NCI-H526 (cell line): ENCODE data around the gene IPO13.

ENCODE experiments used
- DNase-seq, 2 experiments: peaks; one replicate each; lab custom pipeline; 2025; lab: John Stamatoyannopoulos, UW

Gene IPO13

DNA sequence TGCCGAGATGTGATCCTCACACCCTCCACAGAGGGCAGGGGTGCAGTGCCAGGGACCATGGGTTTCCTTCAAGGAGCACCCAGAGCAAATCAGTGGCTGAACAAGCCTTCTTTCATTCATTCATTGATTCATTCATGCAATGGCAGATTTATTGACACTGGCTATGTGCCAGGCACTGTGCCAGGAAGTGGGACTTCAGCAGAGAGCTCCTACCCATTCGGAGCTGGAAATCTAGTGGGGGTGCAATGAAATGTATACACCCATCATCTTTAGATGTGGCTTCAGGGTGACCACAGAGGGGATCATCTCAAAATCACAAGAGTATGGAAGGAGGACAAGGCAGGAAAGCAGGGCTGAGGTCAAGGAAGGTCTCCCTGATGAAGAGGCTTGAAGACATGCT lies 65.7 kb downstream of the IPO13 start:
- DNase-seq, result no peak

DNA sequence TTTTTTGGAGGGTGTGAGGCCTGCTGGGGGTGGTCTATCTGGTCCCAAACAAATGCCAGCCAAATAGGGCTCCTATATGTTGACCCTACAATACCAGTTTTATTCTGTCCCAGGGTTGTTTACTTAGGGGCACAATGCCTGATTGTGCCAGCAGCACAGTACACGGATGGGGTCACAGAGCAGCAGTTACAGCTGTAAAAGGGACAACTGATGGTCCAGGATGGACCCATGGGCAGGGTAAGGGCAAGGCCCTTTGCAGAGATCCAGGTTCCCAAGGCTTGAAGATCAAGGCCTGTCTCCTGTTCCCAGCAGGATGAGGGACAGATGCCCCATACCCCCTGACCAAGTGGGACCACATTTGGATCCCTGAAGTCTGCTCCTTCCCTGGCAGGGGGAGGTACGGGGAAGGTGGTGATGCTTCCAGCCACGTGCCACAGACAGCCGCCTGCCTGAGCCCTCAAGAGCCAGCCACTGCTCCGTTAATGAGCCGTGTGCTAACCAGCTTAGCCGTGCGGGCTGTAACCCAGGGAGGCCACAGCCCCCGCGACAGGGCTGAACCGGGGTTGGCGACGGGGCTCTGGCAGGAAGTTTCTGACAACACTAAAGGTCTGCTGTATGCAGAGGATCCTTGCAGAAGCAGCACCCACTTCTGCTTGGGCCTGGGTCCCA lies 66.3 kb downstream of the IPO13 start:
- DNase-seq, result no peak

DNA sequence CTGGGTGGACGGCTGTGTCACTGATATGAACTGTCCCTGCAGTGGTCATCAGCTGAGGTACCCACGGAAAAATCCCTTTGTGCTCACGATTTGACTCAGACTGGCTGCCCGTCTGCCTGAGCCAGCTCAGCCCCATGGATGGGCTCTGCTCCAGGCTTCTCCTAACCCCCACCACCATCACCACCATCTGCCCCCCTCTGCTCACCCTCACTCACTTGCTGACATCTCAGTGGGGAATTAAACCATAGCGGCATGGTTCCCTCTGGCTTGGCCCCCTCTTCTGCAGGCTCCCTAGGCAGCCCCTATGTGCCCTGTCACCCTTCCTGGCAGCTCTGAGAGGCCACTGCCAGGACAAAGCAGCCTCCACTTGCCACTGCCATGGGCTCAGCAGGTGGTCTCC lies 67.2 kb downstream of the IPO13 start:
- DNase-seq, result no peak

DNA sequence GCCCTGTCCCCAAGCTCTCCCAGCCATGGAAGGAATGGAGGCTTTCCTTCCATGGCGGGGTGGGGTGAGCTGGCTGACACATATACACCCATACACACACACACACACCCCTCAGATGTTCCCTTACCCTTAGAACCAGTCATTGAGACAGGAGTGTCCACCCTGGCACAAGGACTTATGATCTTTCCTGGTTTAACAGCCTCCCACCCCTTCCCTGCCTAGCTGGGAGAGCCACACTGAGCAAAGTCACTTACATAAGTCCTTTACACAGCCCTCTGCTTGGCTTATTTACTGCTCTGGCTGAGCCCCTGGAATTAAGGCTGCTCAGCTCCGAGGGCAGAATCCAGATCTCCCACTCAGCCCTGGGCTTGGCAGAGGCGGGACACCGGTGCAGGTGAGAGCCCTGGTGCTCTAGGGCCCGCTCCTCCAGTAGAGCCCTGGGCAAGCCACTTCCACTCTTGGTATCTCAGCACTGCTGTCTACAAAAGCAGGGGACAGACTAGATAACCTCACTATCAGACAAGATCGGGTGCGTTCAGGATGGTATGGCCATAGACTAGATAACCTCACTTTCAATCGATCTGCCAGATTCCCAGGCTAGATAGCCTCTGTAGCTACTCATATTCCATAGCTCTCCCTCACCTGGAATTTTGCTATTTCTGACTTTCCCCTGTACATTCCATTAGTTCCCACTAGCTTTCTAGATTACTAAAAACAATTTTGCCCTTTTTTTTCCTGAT lies 67.8 kb downstream of the IPO13 start:
- no peak for DNase-seq

DNA sequence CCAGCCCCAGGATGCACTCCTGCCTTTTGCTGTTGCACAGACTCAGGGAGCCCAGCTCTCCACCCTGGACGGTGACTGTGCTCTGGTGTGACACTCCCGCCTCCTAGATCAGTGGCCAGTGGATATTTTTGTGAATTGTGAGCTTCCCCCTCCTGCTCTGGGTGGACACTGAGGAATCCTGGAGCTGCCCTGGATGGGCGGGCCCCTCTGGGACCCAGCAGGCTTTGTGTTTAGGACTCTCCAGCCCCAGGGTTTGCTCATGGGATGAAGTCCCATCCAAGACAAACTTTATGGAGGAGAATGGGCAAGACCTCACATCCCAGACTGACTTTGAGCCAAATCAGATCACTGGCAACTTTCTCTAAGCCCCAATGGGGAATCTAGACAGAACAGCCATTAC lies 68.5 kb downstream of the IPO13 start:
- DNase-seq, result no peak

DNA sequence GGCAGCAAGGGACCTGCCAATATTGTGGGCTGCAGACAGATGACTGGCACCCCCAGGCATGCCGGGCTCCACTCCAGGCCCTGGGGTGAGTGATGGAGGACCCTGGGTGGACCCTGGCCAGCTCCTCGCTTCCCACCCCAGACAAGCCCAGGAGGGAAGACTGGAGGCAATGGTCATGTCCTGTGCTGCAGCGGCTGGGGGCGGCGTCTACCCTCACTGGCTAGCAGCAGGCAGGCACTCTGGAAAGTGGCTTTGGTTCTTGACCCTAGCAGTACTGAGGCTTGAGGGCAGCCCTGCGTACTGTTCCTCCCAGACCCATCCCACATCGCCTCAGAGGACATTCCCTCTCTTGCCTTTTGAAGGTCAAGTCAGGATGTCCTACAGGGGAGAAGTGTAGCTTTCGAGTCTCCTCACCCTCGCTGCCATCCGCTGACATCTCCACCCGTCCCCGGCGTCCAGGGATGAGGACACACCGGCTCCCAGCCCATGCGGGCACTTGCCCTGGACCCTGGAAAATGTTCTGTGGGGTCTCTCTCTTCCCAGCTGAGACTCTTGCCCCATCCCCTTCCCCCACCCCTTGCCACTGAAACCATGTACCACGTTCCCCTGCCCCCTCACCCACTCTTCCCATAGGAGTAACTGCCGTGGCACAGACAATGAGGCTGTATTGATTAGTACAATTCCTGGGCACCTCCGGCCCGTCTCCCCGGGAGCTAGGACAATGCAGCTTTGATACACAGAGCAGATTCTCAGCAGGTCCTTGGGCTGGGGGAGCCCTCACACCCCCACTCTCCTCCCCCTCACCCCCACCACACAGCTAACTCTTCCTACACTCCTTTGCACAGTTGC lies 69.5 kb downstream of the IPO13 start:
- DNase-seq, result no peak

DNA sequence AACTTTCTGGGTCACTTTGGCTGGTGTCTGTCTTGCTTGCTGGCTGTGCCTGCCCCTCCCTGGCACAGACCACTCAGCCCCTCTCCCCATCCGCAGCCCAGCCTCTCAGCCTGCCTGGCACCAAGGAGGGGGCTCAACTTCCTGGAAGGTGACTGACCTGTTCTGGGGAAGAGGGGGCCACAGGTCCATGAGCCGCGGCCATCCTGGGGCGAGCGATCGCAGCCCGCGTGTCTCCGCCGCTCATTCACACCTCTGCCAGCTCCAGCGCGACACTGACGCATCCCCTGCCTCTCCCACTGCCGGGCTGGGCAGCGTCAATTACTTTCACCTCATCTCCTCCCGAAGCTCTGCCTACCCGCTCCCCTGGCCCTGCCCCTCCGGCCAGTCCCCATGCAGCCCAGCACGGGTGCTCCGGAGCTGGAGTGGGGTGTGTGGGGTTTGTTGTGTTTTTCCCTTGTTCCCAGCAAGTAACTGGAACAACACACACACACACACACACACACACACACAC lies 70.2 kb downstream of the IPO13 start:
- DNase-seq, result no peak
